ENCODE measurements around the gene NAGS.

DNA sequence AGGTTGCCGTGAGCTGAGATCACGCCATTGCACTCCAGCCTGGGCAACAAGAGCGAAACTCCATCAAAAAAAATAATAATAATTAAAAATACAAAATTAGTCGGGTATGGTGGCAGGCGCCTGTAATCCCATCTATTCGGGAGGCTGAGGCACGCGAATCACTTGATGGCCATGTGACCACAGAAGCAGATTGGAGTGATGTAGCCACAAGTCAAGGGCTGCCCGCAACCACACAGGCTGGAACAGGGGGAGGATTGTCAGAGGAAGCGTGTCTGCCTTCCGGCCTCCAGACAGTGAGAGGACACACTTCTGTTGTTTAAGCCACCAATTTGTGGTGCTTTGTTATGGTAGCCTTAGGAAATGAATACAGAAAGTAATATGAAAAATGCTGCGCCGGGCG lies 11.8 kb upstream of the NAGS start:
- TF ChIP-seq CTCF (IDR thresholded peaks at IDR 0.05; ENCODE audit: insufficient read depth, low read depth, low read length) (no peak), EZH2 (IDR thresholded peaks at IDR 0.05; ENCODE audit: insufficient read depth, low read length) (no peak)

Measured in astrocyte (in vitro differentiated cells and primary cell).